NCI-H345 treated with DMSO at 0.1 percent for 48 hours (cell line): ENCODE results near the gene ISOC1.

Experiments used
- DNase-seq: peaks from one replicate; lab custom pipeline; 2025; ENCODE audit not compliant: unreplicated experiment; lab: John Stamatoyannopoulos, UW

The ISOC1 gene

GRCh38 chr5:129094924-129095899 lies 663 bp downstream of the ISOC1 start:
- peak; percentile 18 for DNase-seq

- no peak for DNase-seq
Measured at GRCh38 chr5:129096382-129096991, 1.9 kb downstream of the ISOC1 start.

- no peak for DNase-seq
Measured at GRCh38 chr5:129097498-129098296, 3.1 kb downstream of the ISOC1 start.

- DNase-seq: no peak
Measured at GRCh38 chr5:129098488-129099183, 4.1 kb downstream of the ISOC1 start.

GRCh38 chr5:129099184-129099569 lies 4.6 kb downstream of the ISOC1 start:
- DNase-seq: no peak

GRCh38 chr5:129101794-129102193 lies 7.2 kb downstream of the ISOC1 start:
- no peak for DNase-seq

GRCh38 chr5:129103397-129103796 lies 8.8 kb downstream of the ISOC1 start:
- DNase-seq: no peak

- DNase-seq: no peak
Measured at GRCh38 chr5:129104915-129105455, 10.4 kb downstream of the ISOC1 start.

- no peak for DNase-seq
Measured at GRCh38 chr5:129107637-129108036, 13.1 kb downstream of the ISOC1 start.

GRCh38 chr5:129110742-129111141 lies 16.2 kb downstream of the ISOC1 start:
- DNase-seq: no peak

- no peak for DNase-seq
Measured at GRCh38 chr5:129111351-129111750, 16.8 kb downstream of the ISOC1 start.

- no peak for DNase-seq
Measured at GRCh38 chr5:129112295-129112694, 17.7 kb downstream of the ISOC1 start.

GRCh38 chr5:129113867-129114266 lies 19.3 kb downstream of the ISOC1 start:
- DNase-seq: no peak

GRCh38 chr5:129114539-129115193 lies 20.1 kb downstream of the ISOC1 start:
- no peak for DNase-seq

- DNase-seq: no peak
Measured at GRCh38 chr5:129115680-129116079, 21.1 kb downstream of the ISOC1 start.

GRCh38 chr5:129116797-129117196 lies 22.2 kb downstream of the ISOC1 start:
- no peak for DNase-seq

GRCh38 chr5:129118405-129118804 lies 23.9 kb downstream of the ISOC1 start:
- no peak for DNase-seq

GRCh38 chr5:129118826-129119225 lies 24.3 kb downstream of the ISOC1 start:
- no peak for DNase-seq

GRCh38 chr5:129120158-129120581 lies 25.6 kb downstream of the ISOC1 start:
- DNase-seq: no peak

GRCh38 chr5:129122560-129122959 lies 28.0 kb downstream of the ISOC1 start:
- DNase-seq: no peak
